GM12872 (cell line): Measurements from ENCODE around the gene HERC2.

Experiments
- TF ChIP-seq, protein P1 (sequence below): IDR thresholded peaks from 3 replicates; pipeline ENCODE4 v1.5.1; 2011; ENCODE audit warnings: low read depth, mild to moderate bottlenecking, low read length, moderate library complexity; ENCODE audit not compliant: insufficient read depth

The HERC2 gene

GRCh38 chr15:28084547-28084946 lies 237.4 kb downstream of the HERC2 start:
- TF ChIP-seq, protein P1, sequence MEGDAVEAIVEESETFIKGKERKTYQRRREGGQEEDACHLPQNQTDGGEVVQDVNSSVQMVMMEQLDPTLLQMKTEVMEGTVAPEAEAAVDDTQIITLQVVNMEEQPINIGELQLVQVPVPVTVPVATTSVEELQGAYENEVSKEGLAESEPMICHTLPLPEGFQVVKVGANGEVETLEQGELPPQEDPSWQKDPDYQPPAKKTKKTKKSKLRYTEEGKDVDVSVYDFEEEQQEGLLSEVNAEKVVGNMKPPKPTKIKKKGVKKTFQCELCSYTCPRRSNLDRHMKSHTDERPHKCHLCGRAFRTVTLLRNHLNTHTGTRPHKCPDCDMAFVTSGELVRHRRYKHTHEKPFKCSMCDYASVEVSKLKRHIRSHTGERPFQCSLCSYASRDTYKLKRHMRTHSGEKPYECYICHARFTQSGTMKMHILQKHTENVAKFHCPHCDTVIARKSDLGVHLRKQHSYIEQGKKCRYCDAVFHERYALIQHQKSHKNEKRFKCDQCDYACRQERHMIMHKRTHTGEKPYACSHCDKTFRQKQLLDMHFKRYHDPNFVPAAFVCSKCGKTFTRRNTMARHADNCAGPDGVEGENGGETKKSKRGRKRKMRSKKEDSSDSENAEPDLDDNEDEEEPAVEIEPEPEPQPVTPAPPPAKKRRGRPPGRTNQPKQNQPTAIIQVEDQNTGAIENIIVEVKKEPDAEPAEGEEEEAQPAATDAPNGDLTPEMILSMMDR: no peak

GRCh38 chr15:28082891-28083684 lies 238.9 kb downstream of the HERC2 start:
- TF ChIP-seq, protein P1: no peak

GRCh38 chr15:28081594-28081993 lies 240.4 kb downstream of the HERC2 start:
- TF ChIP-seq, protein P1: no peak

GRCh38 chr15:28080386-28080785 lies 241.6 kb downstream of the HERC2 start:
- TF ChIP-seq, protein P1: no peak

DNA sequence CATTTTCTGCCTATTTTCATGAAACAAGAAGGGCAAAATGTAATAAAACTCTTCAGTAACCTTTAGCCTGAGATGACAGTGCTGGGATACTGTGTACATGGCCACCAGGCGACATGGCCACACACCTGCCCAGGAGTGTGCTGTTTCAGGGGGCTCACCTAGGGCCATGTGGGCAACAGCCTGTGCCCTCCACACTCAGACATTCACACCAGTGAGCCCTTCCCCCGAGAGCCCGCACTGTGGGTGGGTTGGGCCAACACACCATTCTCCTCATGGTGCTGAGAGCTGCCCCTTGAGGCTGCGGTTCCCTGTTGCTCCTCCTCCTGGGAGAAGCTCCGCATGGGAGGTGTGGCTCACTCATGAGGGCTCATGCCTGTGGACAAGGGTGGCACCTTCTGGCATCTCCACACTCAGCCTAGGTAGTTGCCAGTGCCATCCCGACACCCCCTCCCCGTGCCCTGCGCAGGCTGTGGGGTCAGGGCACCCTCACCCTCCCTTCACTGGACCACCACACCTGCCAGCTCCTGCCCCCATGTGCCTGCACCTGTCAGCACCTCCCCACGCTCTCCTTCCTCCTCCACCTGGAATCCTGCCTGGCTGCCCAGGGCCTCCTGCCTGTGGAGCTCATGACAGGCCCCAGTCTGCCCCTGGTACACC lies 242.5 kb downstream of the HERC2 start:
- TF ChIP-seq, protein P1: no peak

- TF ChIP-seq, protein P1: no peak
These were observed 243.7 kb downstream of the HERC2 start for GRCh38 chr15:28078191-28078719.

- TF ChIP-seq, protein P1: no peak
These were observed 246.4 kb downstream of the HERC2 start for GRCh38 chr15:28075573-28075972.
